GM18502 (cell line): Measurements from ENCODE around the gene GRIN1.
"Not testable (repeated sequence)": the region's sequence is repeated elsewhere in the genome, so short reads cannot be mapped to it uniquely, and the experiment has no call there.

Source experiments
- ATAC-seq: cut with Tn5 transposase; IDR thresholded peaks from one replicate; pipeline ENCODE4 v1.9.1; 2021; ENCODE audit warnings: mild to moderate bottlenecking; ENCODE audit not compliant: unreplicated experiment, poor library complexity

GRIN1 gene

GRCh38 chr9:137110911-137111787 is 27.8 kb upstream of the GRIN1 start:
- no peak for ATAC-seq

GRCh38 chr9:137111788-137112563 is 27.0 kb upstream of the GRIN1 start:
- no peak for ATAC-seq

- ATAC-seq: no peak
These were observed 26.2 kb upstream of the GRIN1 start for GRCh38 chr9:137112564-137113384.

GRCh38 chr9:137113385-137114159 is 25.4 kb upstream of the GRIN1 start:
- no peak for ATAC-seq

GRCh38 chr9:137114220-137114612 is 24.7 kb upstream of the GRIN1 start:
- ATAC-seq: no peak

- peak; percentile 67 for ATAC-seq
These were observed 24.2 kb upstream of the GRIN1 start, which contains the start of gene DPP7 for GRCh38 chr9:137114613-137115393. Gene DPP7 (minus strand): TSS chr9:137114733. CDS start chr9:137114713, 20 bp downstream.

GRCh38 chr9:137115394-137116026 is 23.4 kb upstream of the GRIN1 start:
- ATAC-seq: no peak

- no peak for ATAC-seq
These were observed 22.9 kb upstream of the GRIN1 start for GRCh38 chr9:137116027-137116507.

- ATAC-seq: no peak
These were observed 22.2 kb upstream of the GRIN1 start for GRCh38 chr9:137116728-137117127.

GRCh38 chr9:137117269-137117731 is 21.7 kb upstream of the GRIN1 start:
- no peak for ATAC-seq

GRCh38 chr9:137118092-137118603 is 20.8 kb upstream of the GRIN1 start:
- not testable (repeated sequence) for ATAC-seq

- ATAC-seq: not testable (repeated sequence)
These were observed 16.8 kb upstream of the GRIN1 start for GRCh38 chr9:137121927-137122795.

- ATAC-seq: not testable (repeated sequence)
These were observed 16.0 kb upstream of the GRIN1 start for GRCh38 chr9:137122796-137123467.

GRCh38 chr9:137123468-137123837 is 15.5 kb upstream of the GRIN1 start:
- peak; percentile 35 for ATAC-seq

GRCh38 chr9:137123952-137124462 is 14.9 kb upstream of the GRIN1 start:
- ATAC-seq: not testable (repeated sequence)

- no peak for ATAC-seq
These were observed 12.2 kb upstream of the GRIN1 start for GRCh38 chr9:137126786-137127185.
